GM12801 (cell line): ENCODE results near the gene MKRN3.

Source experiments
- CTCF ChIP-seq: IDR thresholded peaks from one replicate; pipeline ENCODE4 v1.5.1; 2011; ENCODE audit warnings: control low read depth; ENCODE audit not compliant: insufficient read length; ENCODE audit errors: extremely low read depth

Gene MKRN3

GRCh38 chr15:23589012-23589411, 23.5 kb downstream of the MKRN3 start:
- no peak for TF ChIP-seq CTCF

DNA sequence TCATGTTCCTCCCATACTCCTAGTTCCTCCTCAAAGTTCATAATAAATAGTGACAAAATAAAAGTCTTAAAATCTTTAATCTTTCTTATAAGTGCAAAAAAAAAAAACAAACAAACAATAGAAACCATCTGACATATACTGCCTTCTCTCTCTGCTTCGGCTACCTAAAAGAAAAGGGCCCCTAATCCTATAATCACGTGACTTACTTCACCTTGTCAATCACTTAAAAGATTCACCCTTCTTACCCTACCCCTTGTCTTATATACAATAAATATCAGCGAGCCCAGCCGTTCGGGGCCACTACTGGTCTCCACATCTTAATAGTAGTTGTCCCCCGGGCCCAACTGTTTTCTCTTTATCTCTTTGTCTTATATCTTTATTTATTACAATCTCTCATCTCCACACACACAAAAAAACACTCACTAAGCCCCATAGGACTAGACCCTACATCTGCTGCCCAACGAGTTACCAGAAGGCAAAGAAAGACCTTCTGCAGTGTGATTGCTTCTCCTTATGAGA, 28.8 kb downstream of the MKRN3 start:
- no peak for TF ChIP-seq CTCF

GRCh38 chr15:23595368-23595767, 29.9 kb downstream of the MKRN3 start:
- TF ChIP-seq CTCF, result no peak

- TF ChIP-seq CTCF, result no peak
Observed at GRCh38 chr15:23596736-23597135, 31.3 kb downstream of the MKRN3 start.

GRCh38 chr15:23599053-23599452, 33.6 kb downstream of the MKRN3 start:
- TF ChIP-seq CTCF, result no peak

DNA sequence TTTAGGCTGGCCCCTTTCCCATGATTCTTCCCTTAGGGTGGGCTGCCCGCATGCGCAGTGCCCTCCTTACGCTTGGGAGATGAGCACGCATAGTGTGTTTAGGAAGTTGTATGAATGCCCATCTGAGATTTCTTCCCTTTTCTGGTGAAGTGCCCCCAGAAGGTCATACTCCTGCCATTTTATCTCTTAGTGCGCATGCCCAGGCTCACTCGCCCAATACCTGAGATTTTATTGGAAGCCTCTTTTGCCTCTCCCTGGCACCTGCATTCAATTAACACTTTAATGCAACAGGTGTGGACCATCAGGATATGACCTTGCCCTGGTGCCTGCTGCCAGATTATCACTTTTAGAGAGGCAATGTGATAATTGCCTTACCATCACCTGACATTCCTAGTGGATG, 36.6 kb downstream of the MKRN3 start:
- no peak for TF ChIP-seq CTCF

GRCh38 chr15:23606226-23606625, 40.8 kb downstream of the MKRN3 start:
- TF ChIP-seq CTCF, result no peak

DNA sequence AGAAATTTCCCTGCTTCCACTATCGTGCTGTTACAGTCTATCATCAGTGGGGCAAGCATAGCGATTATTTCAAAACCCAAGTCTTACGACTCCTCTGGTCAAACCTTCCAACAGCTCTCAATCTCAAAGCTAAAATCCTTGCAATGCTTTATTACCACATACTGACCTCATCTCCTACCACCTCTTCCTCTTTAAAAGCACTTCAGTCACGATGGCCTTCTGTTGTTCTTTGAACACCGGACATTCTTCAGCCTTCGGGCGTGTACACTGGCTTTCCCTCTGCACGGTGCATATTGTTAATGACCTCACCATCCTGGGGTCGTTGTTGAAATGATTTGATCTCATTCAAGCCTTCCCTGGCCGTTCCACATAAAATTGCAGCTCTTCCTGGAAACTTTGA, 51.1 kb downstream of the MKRN3 start:
- TF ChIP-seq CTCF, result no peak
